Stimulated activated naive CD8-positive, alpha-beta T cell treated with anti-CD3 and anti-CD28 coated beads, Interleukin-15, Interleukin-2, amounts not matched to agents 100 ng/mL and 50 ng/mL, for 24 hours (primary cell): ENCODE measurements around the gene ARSB.

Experiments used
- H3K27ac Mint-ChIP-seq: one replicate; pipeline ENCODE4 v1.8.0; 2021; ENCODE audit warnings: mild to moderate bottlenecking, mixed read lengths
- H3K27me3 Mint-ChIP-seq: one replicate; pipeline ENCODE4 v1.8.0; 2021; ENCODE audit warnings: mixed read lengths
- H3K36me3 Mint-ChIP-seq: one replicate; pipeline ENCODE4 v1.8.0; 2021; ENCODE audit warnings: low read depth, mixed read lengths
- H3K4me1 Mint-ChIP-seq: one replicate; pipeline ENCODE4 v1.8.0; 2021; ENCODE audit warnings: low read depth, mixed read lengths
- H3K4me3 Mint-ChIP-seq: one replicate; pipeline ENCODE4 v1.8.0; 2021; ENCODE audit warnings: mild to moderate bottlenecking, mixed read lengths
- H3K9me3 Mint-ChIP-seq: one replicate; pipeline ENCODE4 v1.8.0; 2021; ENCODE audit warnings: mixed read lengths

Gene ARSB

DNA sequence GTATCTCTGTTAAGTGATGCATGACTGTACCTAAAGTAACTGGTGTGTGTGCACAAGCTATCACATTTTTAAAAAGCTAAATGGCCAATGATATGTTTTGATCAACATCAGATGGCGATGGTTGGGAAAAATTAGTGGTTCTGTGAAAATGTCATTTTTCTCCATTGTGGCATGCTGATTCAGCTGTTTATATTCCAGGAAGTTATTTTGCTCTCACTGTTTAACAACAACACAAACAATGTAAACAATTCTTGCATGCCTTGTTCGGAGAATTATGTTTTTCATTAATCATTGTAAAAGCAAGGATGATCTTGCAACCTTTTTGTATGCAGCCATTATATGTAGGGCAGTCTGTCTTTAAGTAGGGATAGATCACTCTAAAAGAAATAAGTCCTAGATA is 230.5 kb downstream of the ARSB start:
- Mint-ChIP-seq H3K36me3 (no peaks in the 10 kb centered on the region), H3K9me3 (no peaks in the 10 kb centered on the region), H3K27ac (no peak overlapping the region), H3K4me3 (no peak overlapping the region), H3K27me3 (no peaks in the 10 kb centered on the region), H3K4me1 (peaks cover 25% of the 10 kb centered on the region)

DNA sequence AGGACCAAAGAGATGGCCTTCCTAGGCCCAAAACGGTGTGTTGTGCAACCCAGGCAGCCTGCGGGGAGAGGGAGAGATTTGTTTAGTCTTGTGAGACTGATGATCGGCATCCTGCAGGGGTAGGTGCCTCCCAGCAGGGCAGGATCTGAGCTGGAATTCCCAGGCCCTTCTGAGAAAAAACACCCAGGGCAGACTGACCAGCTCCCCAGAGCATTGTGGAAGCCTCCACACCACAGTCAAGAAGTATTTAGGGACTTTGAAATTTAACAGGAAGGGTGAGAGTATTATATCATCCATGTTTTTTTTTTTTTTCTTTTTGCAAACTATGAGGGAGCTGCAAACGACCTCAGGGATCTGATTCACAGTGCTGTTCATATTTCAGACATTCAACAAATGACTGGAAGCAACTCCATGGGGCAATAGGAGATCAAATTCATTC is 232.0 kb downstream of the ARSB start:
- Mint-ChIP-seq H3K27me3 (no peaks in the 10 kb centered on the region), H3K4me3 (no peak overlapping the region)

GRCh38 chr5:78751872-78752271 is 233.2 kb downstream of the ARSB start:
- no peaks in the 10 kb centered on the region for H3K36me3 Mint-ChIP-seq
- no peaks in the 10 kb centered on the region for H3K9me3 Mint-ChIP-seq
- H3K4me3 Mint-ChIP-seq, result no peak overlapping the region
- H3K4me1 Mint-ChIP-seq, result peaks cover 5% of the 10 kb centered on the region
- no peak overlapping the region for H3K27ac Mint-ChIP-seq
- H3K27me3 Mint-ChIP-seq, result no peaks in the 10 kb centered on the region

More for the DNA sequence above, 232.0 kb downstream of the ARSB start:
- Mint-ChIP-seq H3K4me1 (peaks cover 18% of the 10 kb centered on the region), H3K36me3 (no peaks in the 10 kb centered on the region), H3K9me3 (no peaks in the 10 kb centered on the region), H3K27ac (no peak overlapping the region)

GRCh38 chr5:78750281-78750680 is 234.8 kb downstream of the ARSB start:
- Mint-ChIP-seq H3K9me3 (no peaks in the 10 kb centered on the region), H3K36me3 (no peaks in the 10 kb centered on the region), H3K27me3 (peaks cover 6% of the 10 kb centered on the region), H3K4me3 (no peak overlapping the region), H3K27ac (no peak overlapping the region), H3K4me1 (peaks cover 4% of the 10 kb centered on the region)

DNA sequence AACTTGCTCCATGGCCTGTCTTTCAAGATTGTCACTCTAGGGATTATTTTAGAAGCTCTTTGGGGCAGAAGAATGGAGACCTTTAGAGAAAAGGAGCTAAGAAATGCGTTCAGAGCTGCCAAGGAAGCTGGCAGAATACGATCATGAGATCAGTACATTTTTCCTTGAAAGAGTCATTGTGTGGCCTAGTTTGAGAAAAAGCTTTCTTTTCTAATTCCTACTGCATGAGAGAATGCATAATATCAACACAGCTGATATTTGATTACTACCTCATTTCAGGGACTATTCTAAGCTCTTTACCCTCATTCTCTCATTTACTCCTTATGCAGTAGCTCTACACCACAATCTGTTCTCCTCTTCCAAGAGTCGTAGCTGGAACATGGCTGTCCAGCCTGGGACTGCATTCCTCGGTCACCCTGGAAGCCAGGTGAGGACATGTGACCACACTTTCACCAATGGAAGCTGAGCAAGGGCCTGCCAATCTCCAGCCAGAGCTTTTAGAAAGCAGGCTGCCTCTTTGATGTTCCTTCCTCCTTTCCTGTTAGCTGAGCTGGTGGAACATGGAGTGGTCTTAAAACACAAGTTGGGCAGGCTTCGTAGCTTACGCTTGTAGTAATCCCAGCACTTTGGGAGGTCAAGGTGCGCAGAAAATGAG is 237.3 kb downstream of the ARSB start:
- H3K4me1 Mint-ChIP-seq, result no peaks in the 10 kb centered on the region
- H3K36me3 Mint-ChIP-seq, result no peaks in the 10 kb centered on the region

DNA sequence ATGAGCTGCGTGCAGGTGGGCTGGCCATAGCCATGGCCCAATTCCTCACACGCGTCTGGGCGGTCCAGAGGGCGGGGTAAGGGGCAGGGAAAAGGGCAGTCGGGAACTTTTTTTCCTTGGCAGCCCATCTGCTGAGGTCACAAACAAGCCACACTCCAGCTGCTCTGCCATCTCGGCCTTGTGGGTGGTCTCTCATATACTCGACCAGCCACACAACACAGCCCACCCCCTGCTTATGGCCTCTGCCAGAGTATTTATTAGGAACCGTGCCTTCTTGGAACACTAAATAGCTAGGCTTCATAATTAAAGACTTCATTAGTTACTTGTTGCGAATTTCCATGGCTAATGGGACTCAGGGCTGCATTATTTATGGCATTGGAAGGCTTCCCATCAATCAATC is 238.1 kb downstream of the ARSB start:
- Mint-ChIP-seq H3K9me3 (no peaks in the 10 kb centered on the region), H3K4me1 (no peaks in the 10 kb centered on the region), H3K27ac (no peak overlapping the region), H3K27me3 (peaks cover 10% of the 10 kb centered on the region), H3K4me3 (no peak overlapping the region), H3K36me3 (no peaks in the 10 kb centered on the region)

More for the DNA sequence above, 237.3 kb downstream of the ARSB start:
- Mint-ChIP-seq H3K27ac (no peak overlapping the region), H3K4me3 (no peak overlapping the region), H3K9me3 (no peaks in the 10 kb centered on the region), H3K27me3 (peaks cover 10% of the 10 kb centered on the region)

DNA sequence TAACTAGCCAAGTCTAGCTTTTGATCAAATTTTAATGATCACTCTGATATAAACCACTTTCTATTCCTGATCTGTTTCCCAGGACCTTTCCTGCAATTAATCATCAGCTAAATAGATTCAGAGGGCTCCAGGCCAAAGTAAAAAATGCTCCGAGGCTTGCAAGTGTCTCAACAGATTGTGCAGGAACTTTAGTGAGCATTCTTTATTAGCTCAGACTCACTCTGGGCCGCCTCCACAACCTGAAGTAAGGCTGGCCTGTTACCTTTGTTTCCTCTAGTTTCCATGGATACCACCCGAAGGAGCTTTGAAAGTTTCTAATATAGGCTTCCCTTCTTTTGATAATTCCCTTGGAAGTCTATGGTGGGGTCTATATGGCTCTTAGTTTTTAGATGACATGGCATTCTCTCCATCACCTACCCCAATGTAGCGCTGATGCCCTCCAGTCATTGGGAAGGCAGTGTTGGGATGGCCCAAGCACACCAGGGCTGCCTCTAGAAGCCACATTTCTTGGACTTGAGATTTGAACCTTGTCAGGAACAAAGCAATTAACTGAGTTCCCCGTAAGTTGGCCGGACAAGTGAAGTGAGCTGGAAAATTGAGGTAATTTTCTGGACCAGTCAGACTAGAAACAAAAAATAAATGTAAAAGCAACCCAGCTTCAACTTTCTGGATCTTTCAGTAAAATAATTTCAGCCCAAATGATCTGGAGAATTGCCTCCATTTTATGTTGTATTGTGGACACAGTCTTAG is 238.9 kb downstream of the ARSB start:
- H3K4me1 Mint-ChIP-seq, result no peaks in the 10 kb centered on the region
- no peaks in the 10 kb centered on the region for H3K9me3 Mint-ChIP-seq
- H3K27me3 Mint-ChIP-seq, result peaks cover 10% of the 10 kb centered on the region
- no peak overlapping the region for H3K27ac Mint-ChIP-seq
- no peak overlapping the region for H3K4me3 Mint-ChIP-seq
- H3K36me3 Mint-ChIP-seq, result no peaks in the 10 kb centered on the region

- Mint-ChIP-seq H3K27ac (no peak overlapping the region), H3K4me3 (no peak overlapping the region), H3K27me3 (peaks cover 10% of the 10 kb centered on the region), H3K4me1 (no peaks in the 10 kb centered on the region), H3K9me3 (no peaks in the 10 kb centered on the region), H3K36me3 (no peaks in the 10 kb centered on the region)
These were observed 240.1 kb downstream of the ARSB start for GRCh38 chr5:78744951-78745534.

GRCh38 chr5:78741019-78741418 is 244.1 kb downstream of the ARSB start:
- Mint-ChIP-seq H3K36me3 (no peaks in the 10 kb centered on the region), H3K4me1 (no peaks in the 10 kb centered on the region), H3K27me3 (peaks cover 10% of the 10 kb centered on the region), H3K4me3 (no peak overlapping the region), H3K9me3 (no peaks in the 10 kb centered on the region), H3K27ac (no peak overlapping the region)

DNA sequence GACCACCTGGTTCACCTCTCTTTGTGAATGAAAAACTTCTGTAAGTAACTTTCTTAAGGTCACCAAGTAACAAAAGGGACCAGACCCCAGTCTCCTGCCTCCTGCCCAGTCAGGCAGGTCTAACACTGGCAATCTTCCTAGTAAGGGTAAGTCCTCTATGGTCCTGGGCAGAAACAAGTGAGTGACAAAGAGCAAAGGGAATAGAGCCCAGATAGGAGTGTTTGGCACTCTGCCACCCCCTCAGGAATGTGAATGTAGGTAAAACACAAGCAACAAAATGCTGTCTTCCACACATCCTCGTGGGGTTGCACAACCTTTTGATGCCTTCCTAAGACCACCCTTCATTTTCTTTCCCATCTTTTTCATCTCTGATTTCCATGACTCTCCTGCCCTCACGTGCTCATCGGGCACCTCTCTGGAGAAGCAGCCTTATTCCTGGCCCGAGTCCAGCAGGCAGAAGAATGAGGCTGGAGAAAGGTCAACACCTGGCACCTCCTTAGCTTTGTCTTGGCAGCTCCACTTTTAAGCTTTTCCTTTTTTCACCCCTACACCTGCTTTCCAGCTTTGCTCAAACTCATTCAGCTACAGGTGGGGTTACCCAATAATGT is 246.3 kb downstream of the ARSB start:
- Mint-ChIP-seq H3K4me1 (no peaks in the 10 kb centered on the region), H3K9me3 (no peaks in the 10 kb centered on the region), H3K36me3 (no peaks in the 10 kb centered on the region), H3K27ac (no peak overlapping the region), H3K4me3 (no peak overlapping the region), H3K27me3 (no peaks in the 10 kb centered on the region)

GRCh38 chr5:78738104-78738503 is 247.0 kb downstream of the ARSB start:
- Mint-ChIP-seq H3K36me3 (no peaks in the 10 kb centered on the region), H3K9me3 (no peaks in the 10 kb centered on the region), H3K27me3 (no peaks in the 10 kb centered on the region), H3K27ac (no peak overlapping the region), H3K4me1 (no peaks in the 10 kb centered on the region), H3K4me3 (no peak overlapping the region)

GRCh38 chr5:78735834-78736463 is 249.2 kb downstream of the ARSB start:
- no peak overlapping the region for H3K27ac Mint-ChIP-seq
- no peak overlapping the region for H3K4me3 Mint-ChIP-seq
- no peaks in the 10 kb centered on the region for H3K4me1 Mint-ChIP-seq
- H3K27me3 Mint-ChIP-seq, result no peaks in the 10 kb centered on the region
- H3K36me3 Mint-ChIP-seq, result no peaks in the 10 kb centered on the region
- H3K9me3 Mint-ChIP-seq, result no peaks in the 10 kb centered on the region

DNA sequence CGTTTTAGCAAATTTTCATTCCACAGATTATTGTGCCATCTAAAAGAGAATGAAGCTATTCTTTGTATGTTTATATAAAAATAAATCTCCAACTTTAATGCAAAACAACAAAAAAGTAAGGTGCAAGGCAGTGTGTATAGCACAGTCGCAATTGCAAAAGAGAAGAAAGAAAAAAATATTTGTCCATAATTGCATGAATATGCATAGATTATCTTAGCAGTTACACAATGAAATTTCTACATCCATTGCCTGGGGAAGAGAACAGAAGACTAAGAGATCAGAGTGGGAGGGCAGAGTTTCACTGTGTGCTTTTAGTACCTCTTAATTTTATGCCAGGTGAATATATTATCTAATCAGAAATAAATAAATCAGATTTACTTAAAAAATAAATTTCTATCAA is 250.2 kb downstream of the ARSB start:
- Mint-ChIP-seq H3K9me3 (peaks cover 3% of the 10 kb centered on the region), H3K27me3 (no peaks in the 10 kb centered on the region), H3K27ac (no peak overlapping the region), H3K36me3 (no peaks in the 10 kb centered on the region), H3K4me3 (no peak overlapping the region), H3K4me1 (no peaks in the 10 kb centered on the region)

GRCh38 chr5:78734094-78734845 is 250.8 kb downstream of the ARSB start:
- no peak overlapping the region for H3K27ac Mint-ChIP-seq
- H3K27me3 Mint-ChIP-seq, result no peaks in the 10 kb centered on the region
- peaks cover 3% of the 10 kb centered on the region for H3K9me3 Mint-ChIP-seq
- H3K4me3 Mint-ChIP-seq, result no peak overlapping the region
- H3K4me1 Mint-ChIP-seq, result no peaks in the 10 kb centered on the region
- no peaks in the 10 kb centered on the region for H3K36me3 Mint-ChIP-seq
